Measurements from ENCODE around the gene EFCAB11. TPM values are rescaled to one million over a fixed set of nuclear protein-coding genes. Genes with fewer than 3 reads are reported as not detected.

Gene EFCAB11
- total RNA-seq, 1 experiment from 2014 or later, result 10.6 TPM

DNA sequence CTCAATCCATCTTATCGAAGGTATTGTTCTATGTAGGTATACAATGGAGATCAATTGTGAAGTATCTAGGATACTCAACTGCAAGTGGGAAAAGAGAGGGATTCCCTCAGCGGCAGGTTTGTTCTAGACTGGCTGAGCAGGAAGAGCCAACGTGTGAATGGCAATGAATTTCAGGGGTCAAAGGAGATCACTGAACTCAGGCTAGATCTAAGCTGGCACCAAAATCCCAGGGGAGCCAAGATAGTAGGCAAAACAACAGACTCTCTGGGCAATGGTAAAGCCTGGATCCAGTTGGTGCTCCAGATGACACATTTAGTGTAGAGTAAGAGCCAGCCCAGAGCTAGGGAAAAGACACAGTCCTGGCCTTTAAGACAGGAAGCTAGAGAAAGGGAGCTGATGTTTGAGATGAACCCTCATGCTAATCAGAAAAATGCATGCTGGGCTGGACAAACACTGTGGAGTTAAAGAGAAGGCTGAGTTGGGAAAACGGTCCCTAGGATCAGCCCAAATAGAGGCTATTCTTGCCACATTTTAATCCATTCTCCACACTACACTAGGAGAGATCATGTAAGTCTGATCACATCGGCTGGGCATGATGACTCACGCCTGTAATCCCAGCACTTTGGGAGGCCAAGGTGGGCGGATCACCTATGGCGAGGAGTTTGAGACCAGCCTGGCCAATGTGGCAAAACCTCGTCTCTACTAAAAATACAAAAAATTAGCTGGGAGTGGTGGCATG is 45.6 kb downstream of the EFCAB11 start:
- intact Hi-C loops (cut with micrococcal nuclease), result no loop called here
- Mint-ChIP-seq H3K4me3 (ENCODE audit: unreplicated experiment) (no peak overlapping the region), H3K27ac (ENCODE audit: low read depth, unreplicated experiment) (no peak overlapping the region), H3K4me1 (ENCODE audit: insufficient read depth, unreplicated experiment) (no peaks in the 10 kb centered on the region), H3K9me3 (ENCODE audit: unreplicated experiment) (no peaks in the 10 kb centered on the region), H3K27me3 (ENCODE audit: insufficient read depth, unreplicated experiment) (no peaks in the 10 kb centered on the region), H3K36me3 (ENCODE audit: insufficient read depth, unreplicated experiment) (no peaks in the 10 kb centered on the region)
- DNase-seq (ENCODE audit: unreplicated experiment), result peak; percentile 35
- POLR2A ChIA-PET, result no interaction called here
- CTCF ChIA-PET, result interaction anchor here (0.6 to 1.6 kb wide), 6 partner anchors 10 to 883 kb away, joined by 3 to 4 read pairs (median 4); no protein-coding TSS in a partner anchor
- TF ChIP-seq, protein P1, sequence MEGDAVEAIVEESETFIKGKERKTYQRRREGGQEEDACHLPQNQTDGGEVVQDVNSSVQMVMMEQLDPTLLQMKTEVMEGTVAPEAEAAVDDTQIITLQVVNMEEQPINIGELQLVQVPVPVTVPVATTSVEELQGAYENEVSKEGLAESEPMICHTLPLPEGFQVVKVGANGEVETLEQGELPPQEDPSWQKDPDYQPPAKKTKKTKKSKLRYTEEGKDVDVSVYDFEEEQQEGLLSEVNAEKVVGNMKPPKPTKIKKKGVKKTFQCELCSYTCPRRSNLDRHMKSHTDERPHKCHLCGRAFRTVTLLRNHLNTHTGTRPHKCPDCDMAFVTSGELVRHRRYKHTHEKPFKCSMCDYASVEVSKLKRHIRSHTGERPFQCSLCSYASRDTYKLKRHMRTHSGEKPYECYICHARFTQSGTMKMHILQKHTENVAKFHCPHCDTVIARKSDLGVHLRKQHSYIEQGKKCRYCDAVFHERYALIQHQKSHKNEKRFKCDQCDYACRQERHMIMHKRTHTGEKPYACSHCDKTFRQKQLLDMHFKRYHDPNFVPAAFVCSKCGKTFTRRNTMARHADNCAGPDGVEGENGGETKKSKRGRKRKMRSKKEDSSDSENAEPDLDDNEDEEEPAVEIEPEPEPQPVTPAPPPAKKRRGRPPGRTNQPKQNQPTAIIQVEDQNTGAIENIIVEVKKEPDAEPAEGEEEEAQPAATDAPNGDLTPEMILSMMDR (IDR thresholded peaks at IDR 0.05; ENCODE audit: unreplicated experiment), result no peak
- BruUV-seq (replicated peaks), result no TSS peak

DNA sequence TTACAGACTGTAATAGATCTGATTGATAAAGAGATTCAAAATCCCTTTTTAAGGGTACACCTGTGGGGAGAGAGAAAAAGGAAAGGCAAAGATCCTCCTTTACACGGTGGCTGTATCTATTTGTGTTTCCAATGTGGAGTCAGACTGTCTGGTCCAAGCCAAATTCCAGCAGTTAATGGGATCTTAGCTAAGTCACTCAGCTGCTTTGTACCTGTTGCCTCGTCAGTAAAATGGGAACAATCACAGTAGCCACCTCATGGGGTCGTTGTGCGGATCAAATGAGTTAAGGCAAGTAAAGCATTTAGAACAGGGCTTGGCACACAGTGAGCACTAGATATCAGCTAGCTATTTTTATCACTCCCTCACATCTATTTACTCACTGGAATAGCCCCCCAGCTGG is 46.9 kb downstream of the EFCAB11 start:
- Mint-ChIP-seq H3K4me1 (ENCODE audit: insufficient read depth, unreplicated experiment) (no peaks in the 10 kb centered on the region), H3K27me3 (ENCODE audit: insufficient read depth, unreplicated experiment) (no peaks in the 10 kb centered on the region), H3K27ac (ENCODE audit: low read depth, unreplicated experiment) (no peak overlapping the region), H3K36me3 (ENCODE audit: insufficient read depth, unreplicated experiment) (no peaks in the 10 kb centered on the region), H3K4me3 (ENCODE audit: unreplicated experiment) (no peak overlapping the region), H3K9me3 (ENCODE audit: unreplicated experiment) (no peaks in the 10 kb centered on the region)
- TF ChIP-seq, protein P1 (IDR thresholded peaks at IDR 0.05; ENCODE audit: unreplicated experiment), result no peak
- POLR2A ChIA-PET, result no interaction called here
- BruUV-seq (replicated peaks), result no TSS peak
- CTCF ChIA-PET, result interaction anchor here (0.6 to 1.6 kb wide), 3 partner anchors 80 to 881 kb away, joined by 4 to 6 read pairs (median 4); no protein-coding TSS in a partner anchor
- intact Hi-C loops (cut with micrococcal nuclease), result no loop called here
- DNase-seq (ENCODE audit: unreplicated experiment), result no peak

DNA sequence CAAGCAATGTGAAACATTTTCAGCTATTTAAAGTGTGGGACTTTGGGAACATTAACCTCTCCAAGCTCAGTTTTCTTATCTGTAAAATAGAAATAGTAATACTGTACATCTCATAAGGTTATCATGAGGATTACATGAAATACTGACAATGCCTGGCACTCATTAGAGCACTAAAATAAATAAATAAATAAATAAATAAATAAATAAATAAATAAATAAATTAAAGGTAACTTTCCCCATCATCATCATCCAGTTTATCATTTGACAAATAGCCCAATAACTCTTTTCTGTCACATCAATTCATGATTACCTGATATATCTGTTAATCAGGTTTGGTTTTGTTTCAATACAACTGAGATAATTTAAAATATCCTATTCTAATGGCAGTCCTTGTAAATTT is 48.5 kb downstream of the EFCAB11 start:
- POLR2A ChIA-PET, result no interaction called here
- Mint-ChIP-seq H3K4me1 (ENCODE audit: insufficient read depth, unreplicated experiment) (no peaks in the 10 kb centered on the region), H3K27ac (ENCODE audit: low read depth, unreplicated experiment) (no peak overlapping the region), H3K36me3 (ENCODE audit: insufficient read depth, unreplicated experiment) (no peaks in the 10 kb centered on the region), H3K27me3 (ENCODE audit: insufficient read depth, unreplicated experiment) (no peaks in the 10 kb centered on the region), H3K4me3 (ENCODE audit: unreplicated experiment) (no peak overlapping the region), H3K9me3 (ENCODE audit: unreplicated experiment) (no peaks in the 10 kb centered on the region)
- CTCF ChIA-PET, result interaction anchor here (0.9 kb wide), 1 partner anchor 1037 kb away, joined by 3 read pairs; no protein-coding TSS in a partner anchor
- no peak for DNase-seq (ENCODE audit: unreplicated experiment)
- TF ChIP-seq, protein P1 (IDR thresholded peaks at IDR 0.05; ENCODE audit: unreplicated experiment), result no peak
- intact Hi-C loops (cut with micrococcal nuclease), result no loop called here
- BruUV-seq (replicated peaks), result no TSS peak

DNA sequence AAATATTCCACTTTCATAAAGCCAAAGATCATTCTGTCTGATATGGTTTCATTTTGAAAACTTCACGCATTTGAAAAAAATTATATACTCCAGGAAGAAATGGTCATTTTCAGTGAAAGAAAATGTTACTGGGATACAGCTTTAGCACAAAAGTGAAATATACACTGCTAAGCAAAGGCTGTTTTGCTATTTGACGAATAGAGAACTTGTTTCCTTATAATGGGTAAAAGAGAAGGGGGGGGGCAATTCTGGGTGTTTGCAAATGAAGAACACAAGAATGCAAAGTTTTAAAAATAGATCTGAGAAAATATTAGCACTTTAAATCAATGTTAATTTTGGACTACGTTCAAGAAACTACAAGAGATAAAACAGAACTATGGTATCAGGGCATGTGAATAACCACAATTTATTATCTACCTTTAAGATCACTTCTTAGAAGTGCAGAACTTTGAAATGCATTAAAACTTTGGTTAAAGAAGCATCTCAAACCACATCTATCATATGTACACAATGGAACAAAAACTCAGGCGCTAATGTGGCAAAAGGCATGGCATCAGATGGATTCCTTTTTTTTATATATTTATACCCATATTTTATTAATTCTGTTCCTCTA is 51.1 kb downstream of the EFCAB11 start:
- no peak overlapping the region for H3K4me3 Mint-ChIP-seq (ENCODE audit: unreplicated experiment)
- no peaks in the 10 kb centered on the region for H3K27me3 Mint-ChIP-seq (ENCODE audit: insufficient read depth, unreplicated experiment)
- H3K9me3 Mint-ChIP-seq (ENCODE audit: unreplicated experiment), result no peaks in the 10 kb centered on the region
- DNase-seq (ENCODE audit: unreplicated experiment), result no peak
- no peaks in the 10 kb centered on the region for H3K36me3 Mint-ChIP-seq (ENCODE audit: insufficient read depth, unreplicated experiment)
- ChIA-PET POLR2A (no interaction called here), CTCF (interaction anchor here (0.7 to 1.3 kb wide), 2 partner anchors 725 to 876 kb away, joined by 3 to 4 read pairs; no protein-coding TSS in a partner anchor)
- TF ChIP-seq, protein P1 (IDR thresholded peaks at IDR 0.05; ENCODE audit: unreplicated experiment), result no peak
- no peaks in the 10 kb centered on the region for H3K4me1 Mint-ChIP-seq (ENCODE audit: insufficient read depth, unreplicated experiment)
- intact Hi-C loops (cut with micrococcal nuclease), result loop anchor here (5.0 kb wide), 1 partner anchor 486 kb away; the partner anchor contains the start of gene FOXN3
- no peak overlapping the region for H3K27ac Mint-ChIP-seq (ENCODE audit: low read depth, unreplicated experiment)
- no TSS peak for BruUV-seq (replicated peaks)
